ENCODE measurements around the gene TAF4. TPM values are rescaled to one million over a fixed set of nuclear protein-coding genes. Genes with fewer than 3 reads are reported as not detected.

TAF4 gene
- total RNA-seq, 1 experiment from 2014 or later = 64.3 TPM

DNA sequence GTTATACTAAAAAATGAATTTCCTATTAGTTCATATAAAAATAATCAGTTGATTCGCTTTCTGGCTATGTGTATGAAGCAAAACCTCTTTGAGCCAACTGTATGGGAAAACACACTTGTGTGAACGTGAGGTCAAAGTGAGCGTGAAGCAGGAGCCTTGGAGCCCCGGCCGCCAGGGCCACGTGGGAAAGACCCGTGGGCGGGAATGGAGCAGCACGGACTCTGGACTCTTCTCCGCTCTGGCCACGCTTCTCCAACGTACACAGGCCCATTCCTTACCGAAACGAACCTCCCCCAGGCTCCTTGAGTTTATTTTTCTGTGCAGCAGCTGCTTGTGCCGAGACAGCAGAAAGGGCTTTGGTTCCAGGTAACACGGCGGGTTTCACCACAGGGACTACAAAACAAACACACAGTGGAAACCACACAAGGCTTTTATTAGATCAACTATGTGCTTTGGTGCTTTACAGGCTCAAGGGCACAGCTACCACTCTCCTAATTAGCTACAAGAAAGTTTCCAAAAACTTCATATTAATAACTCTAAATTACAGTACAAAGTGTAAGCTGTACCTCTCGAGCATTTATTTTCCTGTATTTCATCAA, 62.7 kb downstream of the TAF4 start:
- intact Hi-C loops (cut with micrococcal nuclease; ENCODE audit: unreplicated experiment) = no loop called here
- CTCF ChIA-PET = no interaction called here
- H3K27me3 Mint-ChIP-seq (ENCODE audit: unreplicated experiment) = no peaks in the 10 kb centered on the region

DNA sequence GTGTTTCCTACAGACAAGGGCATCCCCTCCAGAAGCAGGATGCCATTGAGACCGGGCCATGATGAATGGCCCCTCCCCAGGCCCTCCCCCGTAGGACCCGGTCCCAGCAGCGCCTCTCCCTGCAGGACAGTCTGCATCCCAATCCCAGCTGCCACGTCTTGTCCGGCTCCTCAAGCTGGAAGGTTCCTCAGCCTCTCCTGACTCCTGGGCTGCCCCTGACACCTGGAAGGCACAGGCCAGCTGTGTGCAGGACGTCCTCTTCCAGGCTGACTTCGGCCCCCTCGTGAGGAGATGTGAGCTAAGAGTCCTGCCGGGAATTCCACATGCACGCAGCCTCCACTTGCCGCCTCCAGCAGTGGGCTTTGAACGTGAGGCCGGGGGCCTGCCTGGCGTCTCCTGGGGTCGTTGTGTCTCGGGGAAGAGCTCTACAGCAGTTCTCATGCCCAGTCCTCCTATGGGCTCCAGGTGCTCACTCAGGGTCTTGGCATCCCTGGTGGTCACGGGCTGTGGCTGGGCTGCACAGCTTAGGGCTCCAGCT, 64.4 kb downstream of the TAF4 start:
- CTCF ChIA-PET = interaction anchor here (0.5 to 0.7 kb wide), 3 partner anchors 26 to 847 kb away, joined by 3 to 4 read pairs (median 3); no protein-coding TSS in a partner anchor
- no TSS peak for BruUV-seq (replicated peaks)
- H3K4me1 Mint-ChIP-seq (ENCODE audit: low read depth, unreplicated experiment) = no peaks in the 10 kb centered on the region
- no peaks in the 10 kb centered on the region for H3K27me3 Mint-ChIP-seq (ENCODE audit: unreplicated experiment)
- TF ChIP-seq, protein P1, sequence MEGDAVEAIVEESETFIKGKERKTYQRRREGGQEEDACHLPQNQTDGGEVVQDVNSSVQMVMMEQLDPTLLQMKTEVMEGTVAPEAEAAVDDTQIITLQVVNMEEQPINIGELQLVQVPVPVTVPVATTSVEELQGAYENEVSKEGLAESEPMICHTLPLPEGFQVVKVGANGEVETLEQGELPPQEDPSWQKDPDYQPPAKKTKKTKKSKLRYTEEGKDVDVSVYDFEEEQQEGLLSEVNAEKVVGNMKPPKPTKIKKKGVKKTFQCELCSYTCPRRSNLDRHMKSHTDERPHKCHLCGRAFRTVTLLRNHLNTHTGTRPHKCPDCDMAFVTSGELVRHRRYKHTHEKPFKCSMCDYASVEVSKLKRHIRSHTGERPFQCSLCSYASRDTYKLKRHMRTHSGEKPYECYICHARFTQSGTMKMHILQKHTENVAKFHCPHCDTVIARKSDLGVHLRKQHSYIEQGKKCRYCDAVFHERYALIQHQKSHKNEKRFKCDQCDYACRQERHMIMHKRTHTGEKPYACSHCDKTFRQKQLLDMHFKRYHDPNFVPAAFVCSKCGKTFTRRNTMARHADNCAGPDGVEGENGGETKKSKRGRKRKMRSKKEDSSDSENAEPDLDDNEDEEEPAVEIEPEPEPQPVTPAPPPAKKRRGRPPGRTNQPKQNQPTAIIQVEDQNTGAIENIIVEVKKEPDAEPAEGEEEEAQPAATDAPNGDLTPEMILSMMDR (IDR thresholded peaks at IDR 0.05; ENCODE audit: unreplicated experiment) = no peak
- intact Hi-C loops (cut with micrococcal nuclease; ENCODE audit: unreplicated experiment) = no loop called here
- H3K4me3 Mint-ChIP-seq (ENCODE audit: low read depth, unreplicated experiment) = no peak overlapping the region
- no peak overlapping the region for H3K27ac Mint-ChIP-seq (ENCODE audit: unreplicated experiment)
- DNase-seq = no peak
- no peaks in the 10 kb centered on the region for H3K9me3 Mint-ChIP-seq (ENCODE audit: low read depth, unreplicated experiment)
- peaks cover 88% of the 10 kb centered on the region for H3K36me3 Mint-ChIP-seq (ENCODE audit: insufficient read depth, unreplicated experiment)

More for the DNA sequence above, 62.7 kb downstream of the TAF4 start:
- H3K4me3 Mint-ChIP-seq (ENCODE audit: low read depth, unreplicated experiment) = no peak overlapping the region
- H3K9me3 Mint-ChIP-seq (ENCODE audit: low read depth, unreplicated experiment) = no peaks in the 10 kb centered on the region
- TF ChIP-seq, protein P1 (IDR thresholded peaks at IDR 0.05; ENCODE audit: unreplicated experiment) = no peak
- H3K36me3 Mint-ChIP-seq (ENCODE audit: insufficient read depth, unreplicated experiment) = peaks cover 85% of the 10 kb centered on the region
- DNase-seq = no peak
- H3K4me1 Mint-ChIP-seq (ENCODE audit: low read depth, unreplicated experiment) = no peaks in the 10 kb centered on the region
- no peak overlapping the region for H3K27ac Mint-ChIP-seq (ENCODE audit: unreplicated experiment)
- no TSS peak for BruUV-seq (replicated peaks)

DNA sequence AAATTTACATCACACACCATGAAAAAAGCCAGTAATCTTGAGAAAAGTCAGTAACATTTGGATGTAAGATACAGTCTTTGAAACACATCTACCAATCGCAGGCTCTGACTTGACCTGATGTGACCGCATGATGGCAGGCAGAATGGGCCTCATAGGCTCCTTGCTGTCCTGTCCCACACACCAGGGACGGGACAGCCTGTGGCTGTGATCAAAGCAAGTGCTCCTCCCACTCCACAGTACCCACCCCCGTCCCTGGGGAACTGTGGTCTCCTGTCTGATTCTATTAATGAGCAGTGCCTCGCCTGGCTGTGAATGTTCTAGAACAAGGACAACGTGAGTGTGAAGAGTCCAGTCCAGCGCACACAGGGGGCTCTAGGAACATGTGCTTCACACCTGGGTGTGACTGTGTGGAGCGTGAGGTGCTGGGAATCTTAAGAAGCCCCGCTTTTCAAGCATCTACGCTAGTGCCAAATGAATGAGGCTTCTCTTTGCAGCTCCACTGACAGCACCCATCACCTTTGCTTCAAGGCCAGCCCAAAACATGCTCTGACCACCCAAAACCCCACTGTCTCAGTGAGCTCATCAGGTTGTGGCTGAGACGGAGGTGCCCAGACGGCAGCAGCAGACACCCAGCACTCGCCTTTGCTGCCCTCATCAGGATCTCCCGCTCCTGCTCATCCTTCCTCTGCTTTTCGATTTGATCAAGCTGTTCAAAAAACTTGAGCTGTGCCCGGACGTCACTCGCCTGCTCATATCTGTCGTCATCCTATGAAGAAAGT, 67.1 kb downstream of the TAF4 start:
- CTCF ChIA-PET = interaction anchor here (0.7 kb wide), 1 partner anchor 1124 kb away, joined by 3 read pairs; no protein-coding TSS in a partner anchor
- TF ChIP-seq, protein P1 (IDR thresholded peaks at IDR 0.05; ENCODE audit: unreplicated experiment) = no peak
- Mint-ChIP-seq H3K27ac (ENCODE audit: unreplicated experiment) (no peak overlapping the region), H3K9me3 (ENCODE audit: low read depth, unreplicated experiment) (no peaks in the 10 kb centered on the region), H3K27me3 (ENCODE audit: unreplicated experiment) (no peaks in the 10 kb centered on the region), H3K36me3 (ENCODE audit: insufficient read depth, unreplicated experiment) (peaks cover 90% of the 10 kb centered on the region), H3K4me3 (ENCODE audit: low read depth, unreplicated experiment) (no peak overlapping the region), H3K4me1 (ENCODE audit: low read depth, unreplicated experiment) (no peaks in the 10 kb centered on the region)
- intact Hi-C loops (cut with micrococcal nuclease; ENCODE audit: unreplicated experiment) = no loop called here
- BruUV-seq (replicated peaks) = no TSS peak
- no peak for DNase-seq

DNA sequence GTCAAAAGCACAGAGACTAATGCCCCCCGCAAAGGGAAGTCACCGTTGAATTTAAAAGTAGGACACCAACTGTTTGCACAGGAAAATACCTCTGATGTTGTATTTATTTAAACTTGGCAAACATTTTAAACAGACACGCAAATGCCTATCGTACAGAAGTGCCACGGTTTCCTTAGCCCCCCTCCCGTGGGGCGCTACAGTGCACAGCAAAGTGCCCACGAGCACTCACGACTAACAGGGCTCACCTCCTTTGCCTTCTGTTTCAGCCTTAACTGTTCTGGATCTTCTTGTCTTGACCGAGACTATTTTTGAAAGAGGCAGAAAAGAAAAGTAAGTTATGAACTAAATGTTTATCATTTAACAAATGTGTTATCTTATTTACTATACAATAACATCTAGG, 67.8 kb downstream of the TAF4 start:
- TF ChIP-seq, protein P1 (IDR thresholded peaks at IDR 0.05; ENCODE audit: unreplicated experiment) = no peak
- BruUV-seq (replicated peaks) = no TSS peak
- H3K36me3 Mint-ChIP-seq (ENCODE audit: insufficient read depth, unreplicated experiment) = peaks cover 90% of the 10 kb centered on the region
- H3K4me3 Mint-ChIP-seq (ENCODE audit: low read depth, unreplicated experiment) = no peak overlapping the region
- CTCF ChIA-PET = no interaction called here
- no peaks in the 10 kb centered on the region for H3K9me3 Mint-ChIP-seq (ENCODE audit: low read depth, unreplicated experiment)
- H3K4me1 Mint-ChIP-seq (ENCODE audit: low read depth, unreplicated experiment) = no peaks in the 10 kb centered on the region
- H3K27ac Mint-ChIP-seq (ENCODE audit: unreplicated experiment) = no peak overlapping the region
- intact Hi-C loops (cut with micrococcal nuclease; ENCODE audit: unreplicated experiment) = no loop called here
- DNase-seq = no peak
- H3K27me3 Mint-ChIP-seq (ENCODE audit: unreplicated experiment) = no peaks in the 10 kb centered on the region
